ENCODE results near the gene TSHZ1.

Gene TSHZ1

GRCh38 chr18:75203416-75204268 is 7.0 kb upstream of the TSHZ1 start:
- H3K27ac ChIP-seq (ENCODE audit: low read depth, low read length), result no peak overlapping the region
- WGBS, result 18% methylated on average over 21 of the region's 24 CpGs
- H3K9ac ChIP-seq (ENCODE audit: low read depth, low read length), result no peak overlapping the region
- H3K27me3 ChIP-seq (ENCODE audit: insufficient read depth, low read length), result peaks cover 77% of the 10 kb centered on the region
- H3K36me3 ChIP-seq (ENCODE audit: insufficient read depth, low read length), result no peaks in the 10 kb centered on the region
- H3K9me3 ChIP-seq (ENCODE audit: insufficient read depth, low read depth, low read length), result no peaks in the 10 kb centered on the region
- peak overlapping the region; percentile 53 for H3K4me3 ChIP-seq (ENCODE audit: low read length)
- peaks cover 32% of the 10 kb centered on the region for H3K4me1 ChIP-seq (ENCODE audit: insufficient read depth, low read length)

GRCh38 chr18:75204269-75204731 is 6.3 kb upstream of the TSHZ1 start:
- Histone ChIP-seq H3K27ac (ENCODE audit: low read depth, low read length) (no peak overlapping the region), H3K4me1 (ENCODE audit: insufficient read depth, low read length) (peaks cover 32% of the 10 kb centered on the region), H3K9me3 (ENCODE audit: insufficient read depth, low read depth, low read length) (no peaks in the 10 kb centered on the region), H3K27me3 (ENCODE audit: insufficient read depth, low read length) (peaks cover 77% of the 10 kb centered on the region), H3K9ac (ENCODE audit: low read depth, low read length) (no peak overlapping the region), H3K4me3 (ENCODE audit: low read length) (peak overlapping the region; percentile 53), H3K36me3 (ENCODE audit: insufficient read depth, low read length) (no peaks in the 10 kb centered on the region)
- under 1% methylated on average over 35 of the region's 35 CpGs for WGBS

DNA sequence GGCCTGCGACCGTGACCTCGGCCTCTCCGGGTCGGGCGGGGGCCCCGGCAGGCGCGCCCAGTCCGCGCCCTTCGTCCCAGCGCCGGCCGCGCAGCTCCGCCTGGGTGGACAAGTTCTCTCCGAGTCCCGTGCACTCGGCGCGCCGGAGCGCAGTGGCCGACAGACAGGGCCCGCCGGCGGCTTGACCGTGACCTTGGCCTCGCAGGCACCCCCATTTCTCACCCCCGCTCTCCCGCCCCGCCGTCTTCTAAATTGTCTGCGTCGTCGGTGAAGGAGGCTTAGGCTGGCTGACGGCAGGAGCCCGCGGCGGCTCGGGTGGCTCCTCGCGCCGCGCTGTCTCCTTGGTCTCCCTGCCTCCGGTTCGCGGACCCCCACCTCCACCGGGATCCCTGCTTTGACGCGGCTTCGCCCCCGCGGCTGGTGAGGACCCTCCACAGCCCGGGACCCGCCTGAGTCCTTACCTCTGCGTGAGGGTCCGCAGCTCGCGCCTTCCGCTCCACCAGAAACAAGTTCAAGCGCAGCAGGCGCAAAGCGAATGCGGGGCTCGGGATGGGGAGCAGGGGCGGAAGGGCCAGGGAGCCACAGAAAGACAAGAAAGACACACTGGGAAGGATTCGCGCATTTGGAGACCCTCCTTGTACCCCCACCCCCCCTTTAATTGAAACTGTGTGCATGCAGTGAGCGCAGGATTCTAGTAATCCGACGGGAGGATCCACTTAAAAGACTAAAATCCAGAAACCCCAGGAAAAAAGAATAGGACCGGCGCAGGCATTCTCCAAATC is 5.7 kb upstream of the TSHZ1 start:
- peaks cover 82% of the 10 kb centered on the region for H3K27me3 ChIP-seq (ENCODE audit: insufficient read depth, low read length)
- no peaks in the 10 kb centered on the region for H3K9me3 ChIP-seq (ENCODE audit: insufficient read depth, low read depth, low read length)
- WGBS, result under 1% methylated on average over 75 of the region's 75 CpGs
- peaks cover 32% of the 10 kb centered on the region for H3K4me1 ChIP-seq (ENCODE audit: insufficient read depth, low read length)
- peak overlapping the region; percentile 53 for H3K4me3 ChIP-seq (ENCODE audit: low read length)
- no peak overlapping the region for H3K27ac ChIP-seq (ENCODE audit: low read depth, low read length)
- H3K36me3 ChIP-seq (ENCODE audit: insufficient read depth, low read length), result no peaks in the 10 kb centered on the region
- H3K9ac ChIP-seq (ENCODE audit: low read depth, low read length), result no peak overlapping the region

- 2% methylated on average over 14 of the region's 16 CpGs for WGBS
- Histone ChIP-seq H3K4me3 (ENCODE audit: low read length) (peak overlapping the region; percentile 53), H3K4me1 (ENCODE audit: insufficient read depth, low read length) (peaks cover 38% of the 10 kb centered on the region), H3K9me3 (ENCODE audit: insufficient read depth, low read depth, low read length) (no peaks in the 10 kb centered on the region), H3K36me3 (ENCODE audit: insufficient read depth, low read length) (no peaks in the 10 kb centered on the region), H3K27ac (ENCODE audit: low read depth, low read length) (no peak overlapping the region), H3K9ac (ENCODE audit: low read depth, low read length) (no peak overlapping the region), H3K27me3 (ENCODE audit: insufficient read depth, low read length) (peaks cover 87% of the 10 kb centered on the region)
Measured at GRCh38 chr18:75205514-75206132, 5.0 kb upstream of the TSHZ1 start.

DNA sequence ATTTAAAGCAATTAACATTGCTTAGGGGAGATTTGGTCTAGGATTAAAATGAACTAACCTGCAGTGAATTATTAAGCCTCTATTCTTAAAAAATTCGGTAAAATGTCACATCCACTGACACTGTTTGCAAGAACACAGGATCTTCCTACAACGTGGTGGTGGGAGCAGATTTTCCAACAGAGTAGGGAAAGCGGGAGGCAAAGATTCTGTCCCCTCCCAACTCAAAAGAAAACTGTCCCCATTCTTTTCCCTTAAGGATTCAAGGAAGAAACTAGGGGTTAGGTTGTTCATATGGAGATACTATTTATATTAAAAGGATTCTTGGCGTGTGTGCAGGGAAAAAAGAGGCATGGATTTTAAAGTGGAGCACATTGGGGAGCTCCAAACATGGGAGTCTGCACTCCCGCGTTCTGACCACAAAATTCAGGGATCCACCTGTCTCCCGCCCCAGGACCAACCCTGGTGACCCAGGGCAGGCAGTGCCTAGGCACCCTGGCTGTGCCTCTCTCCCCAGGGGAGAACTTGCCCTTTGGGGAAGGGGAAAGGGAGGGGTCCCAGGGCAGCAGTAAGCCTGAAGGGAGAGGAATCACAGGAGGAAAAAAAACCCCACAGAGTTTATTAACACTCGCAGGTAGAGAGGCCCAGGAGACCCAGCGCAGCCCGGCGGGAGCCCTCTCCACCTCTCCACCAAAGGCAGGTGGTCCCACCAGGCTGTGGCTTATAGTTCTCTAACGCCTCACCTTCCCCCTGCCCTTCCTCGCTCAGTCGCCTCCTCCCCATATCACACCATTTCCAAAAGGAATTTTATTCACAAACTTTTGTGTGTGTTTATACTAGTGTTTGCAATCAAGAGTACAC is 3.9 kb upstream of the TSHZ1 start:
- no peak overlapping the region for H3K27ac ChIP-seq (ENCODE audit: low read depth, low read length)

GRCh38 chr18:75207310-75208154 is 3.1 kb upstream of the TSHZ1 start:
- peaks cover 86% of the 10 kb centered on the region for H3K27me3 ChIP-seq (ENCODE audit: insufficient read depth, low read length)
- H3K4me3 ChIP-seq (ENCODE audit: low read length), result peak overlapping the region; percentile 74
- H3K9ac ChIP-seq (ENCODE audit: low read depth, low read length), result no peak overlapping the region
- peaks cover 39% of the 10 kb centered on the region for H3K4me1 ChIP-seq (ENCODE audit: insufficient read depth, low read length)
- no peak overlapping the region for H3K27ac ChIP-seq (ENCODE audit: low read depth, low read length)
- 3% methylated on average over 26 of the region's 26 CpGs for WGBS
- no peaks in the 10 kb centered on the region for H3K9me3 ChIP-seq (ENCODE audit: insufficient read depth, low read depth, low read length)
- no peaks in the 10 kb centered on the region for H3K36me3 ChIP-seq (ENCODE audit: insufficient read depth, low read length)

More for the DNA sequence above, 3.9 kb upstream of the TSHZ1 start:
- peak overlapping the region; percentile 74; the same call in 1 of the 2 replicates for H3K4me3 ChIP-seq (ENCODE audit: low read length)
- no peak overlapping the region for H3K9ac ChIP-seq (ENCODE audit: low read depth, low read length)
- H3K27me3 ChIP-seq (ENCODE audit: insufficient read depth, low read length), result peaks cover 86% of the 10 kb centered on the region
- no peaks in the 10 kb centered on the region for H3K9me3 ChIP-seq (ENCODE audit: insufficient read depth, low read depth, low read length)
- 2% methylated on average over 12 of the region's 14 CpGs for WGBS
- peaks cover 39% of the 10 kb centered on the region for H3K4me1 ChIP-seq (ENCODE audit: insufficient read depth, low read length)
- H3K36me3 ChIP-seq (ENCODE audit: insufficient read depth, low read length), result no peaks in the 10 kb centered on the region

GRCh38 chr18:75208155-75208835 is 2.3 kb upstream of the TSHZ1 start:
- H3K27me3 ChIP-seq (ENCODE audit: insufficient read depth, low read length), result peaks cover 86% of the 10 kb centered on the region
- peaks cover 39% of the 10 kb centered on the region for H3K4me1 ChIP-seq (ENCODE audit: insufficient read depth, low read length)
- peak overlapping the region; percentile 41; the same call in 1 of the 2 replicates for H3K9ac ChIP-seq (ENCODE audit: low read depth, low read length)
- no peaks in the 10 kb centered on the region for H3K36me3 ChIP-seq (ENCODE audit: insufficient read depth, low read length)
- no peak overlapping the region for H3K27ac ChIP-seq (ENCODE audit: low read depth, low read length)
- under 1% methylated on average over 64 of the region's 65 CpGs for WGBS
- H3K4me3 ChIP-seq (ENCODE audit: low read length), result peak overlapping the region; percentile 74
- H3K9me3 ChIP-seq (ENCODE audit: insufficient read depth, low read depth, low read length), result no peaks in the 10 kb centered on the region

GRCh38 chr18:75208836-75209128 is 1.8 kb upstream of the TSHZ1 start:
- under 1% methylated on average over 34 of the region's 34 CpGs for WGBS
- no peaks in the 10 kb centered on the region for H3K36me3 ChIP-seq (ENCODE audit: insufficient read depth, low read length)
- no peak overlapping the region for H3K27ac ChIP-seq (ENCODE audit: low read depth, low read length)
- peak overlapping the region; percentile 41; the same call in 1 of the 2 replicates for H3K9ac ChIP-seq (ENCODE audit: low read depth, low read length)
- peaks cover 39% of the 10 kb centered on the region for H3K4me1 ChIP-seq (ENCODE audit: insufficient read depth, low read length)
- no peaks in the 10 kb centered on the region for H3K9me3 ChIP-seq (ENCODE audit: insufficient read depth, low read depth, low read length)
- peaks cover 86% of the 10 kb centered on the region for H3K27me3 ChIP-seq (ENCODE audit: insufficient read depth, low read length)
- peak overlapping the region; percentile 74 for H3K4me3 ChIP-seq (ENCODE audit: low read length)

DNA sequence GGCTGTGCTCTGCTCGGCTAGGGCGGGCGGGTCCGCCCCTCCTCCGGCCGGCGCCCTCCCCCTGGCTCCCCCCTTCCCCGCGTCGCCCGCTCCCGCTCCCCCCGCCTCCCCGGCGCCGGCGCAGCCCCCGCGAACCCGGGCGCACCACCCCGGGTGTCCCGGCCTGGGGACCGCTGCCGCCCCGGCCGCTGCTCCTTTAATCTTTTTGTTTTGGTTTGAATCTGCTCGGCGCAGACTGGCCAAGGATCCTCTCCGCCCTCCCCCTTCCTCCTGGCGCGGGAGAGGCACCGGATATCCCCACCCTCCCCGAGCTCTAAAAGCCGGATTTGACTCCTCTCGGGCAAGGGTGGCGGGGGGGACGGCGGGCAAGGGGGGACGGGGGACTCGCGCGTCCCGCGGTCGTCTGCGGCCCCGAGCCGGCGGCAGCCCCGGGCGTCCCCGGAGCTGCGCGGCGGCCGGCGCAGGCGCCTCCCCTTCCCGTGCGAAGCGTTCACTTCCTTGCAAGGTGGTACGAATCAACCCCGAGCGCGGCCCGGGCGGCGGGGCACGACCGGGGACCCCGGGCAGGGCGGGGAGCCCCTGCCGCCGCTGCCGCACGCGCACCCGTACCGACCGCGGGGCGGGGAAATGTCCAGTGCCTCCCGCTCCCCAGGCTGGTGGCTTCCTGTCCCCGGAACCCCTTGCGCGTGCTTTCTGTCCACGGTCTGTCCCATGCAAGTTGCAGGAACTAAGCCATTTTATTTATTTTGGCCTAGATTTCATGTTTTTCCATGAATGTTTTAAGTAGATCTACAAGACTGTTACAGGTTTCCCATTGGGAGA is 1.3 kb upstream of the TSHZ1 start, which contains the start of gene PTGR3:
Gene PTGR3 (minus strand): TSS at position 11 of the 822 bp plus-strand sequence. CDS start 81 bp downstream, outside the sequence.
- no peaks in the 10 kb centered on the region for H3K36me3 ChIP-seq (ENCODE audit: insufficient read depth, low read length)
- H3K9ac ChIP-seq (ENCODE audit: low read depth, low read length), result peak within 1 kb of the TSS; percentile 41; the same call in 1 of the 2 replicates
- H3K4me3 ChIP-seq (ENCODE audit: low read length), result peak within 1 kb of the TSS; percentile 74
- WGBS, result under 1% methylated on average over 88 of the region's 88 CpGs
- H3K27ac ChIP-seq (ENCODE audit: low read depth, low read length), result peak within 1 kb of the TSS; percentile 64; the same call in 1 of the 2 replicates
- H3K9me3 ChIP-seq (ENCODE audit: insufficient read depth, low read depth, low read length), result no peaks in the 10 kb centered on the region
- peaks cover 36% of the 10 kb centered on the region for H3K4me1 ChIP-seq (ENCODE audit: insufficient read depth, low read length)
- peaks cover 86% of the 10 kb centered on the region for H3K27me3 ChIP-seq (ENCODE audit: insufficient read depth, low read length)

Data from HUES64 (cell line).